A673 (cell line): Measurements from ENCODE around the gene RBM20. TPM values are rescaled to one million over a fixed set of nuclear protein-coding genes. Genes with fewer than 3 reads are reported as not detected.

Experiments
- BruUV-seq: library from RNA; stranded (reverse); fragments of 400-500 nt; replicated peaks from 2 replicates; lab custom pipeline; 2021; lab: Mats Ljungman, UMichigan
- CTCF ChIA-PET: fragments of 300-600 bp; sonication (Branson Sonifier 250); formaldehyde crosslinking; loops from one replicate; lab custom pipeline; 2022; ENCODE audit warnings: antibody characterized with exemption; lab: Charles Lee
- POLR2A ChIA-PET: fragments of 300-600 bp; sonication (Branson Sonifier 250); formaldehyde crosslinking; loops from one replicate; lab custom pipeline; 2022; ENCODE audit warnings: antibody characterized with exemption; ENCODE audit not compliant: low non-redundant PET; lab: Charles Lee
- DNase-seq: peaks from one replicate; pipeline ENCODE4 v3.0.0-alpha.2; 2015; ENCODE audit warnings: low spot score
- H3K27ac ChIP-seq: fragments of 200-600 bp; sonication (generic); 2 replicates; pipeline ENCODE4 v1.5.1; 2016; ENCODE audit warnings: mixed run types, low read depth, mild to moderate bottlenecking, mixed read lengths, antibody characterized with exemption, low read length; ENCODE audit not compliant: poor library complexity, severe bottlenecking
- H3K27me3 ChIP-seq: fragments of 200-600 bp; sonication (generic); replicated peaks from 2 replicates; pipeline ENCODE4 v1.6.1; 2017; ENCODE audit warnings: mixed run types, low read depth, mild to moderate bottlenecking, mixed read lengths, antibody characterized with exemption, low read length; ENCODE audit not compliant: insufficient read depth, poor library complexity
- H3K36me3 ChIP-seq: fragments of 200-600 bp; sonication (generic); 2 replicates; pipeline ENCODE4 v1.6.1; 2016; ENCODE audit warnings: mixed run types, mild to moderate bottlenecking, mixed read lengths, antibody characterized with exemption, low read length; ENCODE audit not compliant: insufficient read depth, poor library complexity, severe bottlenecking
- H3K4me1 ChIP-seq: fragments of 200-600 bp; sonication (generic); 2 replicates; pipeline ENCODE4 v1.6.1; 2017; ENCODE audit warnings: mixed run types, mild to moderate bottlenecking, mixed read lengths, antibody characterized with exemption, low read length; ENCODE audit not compliant: insufficient read depth, poor library complexity, severe bottlenecking
- H3K4me3 ChIP-seq: fragments of 200-600 bp; sonication (generic); 2 replicates; pipeline ENCODE4 v1.5.1; 2016; ENCODE audit warnings: low read depth, mixed run types, mild to moderate bottlenecking, mixed read lengths, low read length; ENCODE audit not compliant: poor library complexity, severe bottlenecking
- H3K9me3 ChIP-seq: fragments of 200-600 bp; sonication (generic); 2 replicates; pipeline ENCODE4 v1.6.1; 2016; ENCODE audit warnings: mixed run types, low read depth, mild to moderate bottlenecking, mixed read lengths, antibody characterized with exemption, low read length; ENCODE audit not compliant: poor library complexity, severe bottlenecking
- CTCF ChIP-seq: fragments of 300-800, 200-600 bp; sonication (generic); conservative IDR thresholded peaks from 2 replicates; pipeline ENCODE4 v1.5.1; 2017; ENCODE audit warnings: low read depth, mild to moderate bottlenecking, antibody characterized with exemption, low read length, moderate library complexity, mixed read lengths
- EZH2 ChIP-seq: fragments of 200-600 bp; sonication (generic); IDR thresholded peaks from 2 replicates; pipeline ENCODE4 v1.6.1; 2017; ENCODE audit warnings: borderline replicate concordance, low read depth, mild to moderate bottlenecking, mixed read lengths, antibody characterized with exemption, low read length; ENCODE audit not compliant: poor library complexity, severe bottlenecking
- intact Hi-C: fragments of 100-400 bp; cut with micrococcal nuclease; formaldehyde crosslinking; loops from one replicate; pipeline ENCODE4 v1.10.0; 2022; ENCODE audit not compliant: unreplicated experiment
- total RNA-seq: library from RNA; stranded (reverse); gene quantifications from 2 replicates; pipeline ENCODE4 v1.2.3, GENCODE V29; 2021

RBM20 gene
- total RNA-seq, 1 experiment from 2014 or later, result 1.3 TPM

GRCh38 chr10:110772454-110773025 is 128.4 kb downstream of the RBM20 start:
- CTCF ChIA-PET, result no interaction called here
- intact Hi-C loops, result no loop called here
- Histone ChIP-seq H3K36me3 (no peaks in the 10 kb centered on the region), H3K9me3 (no peaks in the 10 kb centered on the region), H3K27me3 (no peaks in the 10 kb centered on the region), H3K4me3 (no peak overlapping the region), H3K4me1 (no peaks in the 10 kb centered on the region), H3K27ac (no peak overlapping the region)
- BruUV-seq, result no TSS peak
- DNase-seq, result no peak
- TF ChIP-seq CTCF, result no peak
- TF ChIP-seq EZH2, result no peak
- POLR2A ChIA-PET, result no interaction called here

GRCh38 chr10:110773693-110774068 is 129.5 kb downstream of the RBM20 start:
- no peaks in the 10 kb centered on the region for H3K9me3 ChIP-seq
- TF ChIP-seq EZH2 (no peak), CTCF (no peak)
- H3K4me1 ChIP-seq, result no peaks in the 10 kb centered on the region
- no peak overlapping the region for H3K27ac ChIP-seq
- H3K36me3 ChIP-seq, result no peaks in the 10 kb centered on the region
- no TSS peak for BruUV-seq
- intact Hi-C loops, result no loop called here
- no peak overlapping the region for H3K4me3 ChIP-seq
- CTCF ChIA-PET, result no interaction called here
- H3K27me3 ChIP-seq, result peaks cover 4% of the 10 kb centered on the region
- DNase-seq, result no peak
- POLR2A ChIA-PET, result no interaction called here

- ChIA-PET CTCF (no interaction called here), POLR2A (no interaction called here)
- TF ChIP-seq EZH2 (no peak), CTCF (no peak)
- BruUV-seq, result no TSS peak
- Histone ChIP-seq H3K27ac (no peak overlapping the region), H3K9me3 (no peaks in the 10 kb centered on the region), H3K36me3 (no peaks in the 10 kb centered on the region), H3K4me1 (no peaks in the 10 kb centered on the region), H3K4me3 (no peak overlapping the region), H3K27me3 (peaks cover 4% of the 10 kb centered on the region)
- DNase-seq, result no peak
- intact Hi-C loops, result no loop called here
These were observed 130.2 kb downstream of the RBM20 start for GRCh38 chr10:110774069-110775019.
